GM18907 (cell line): ENCODE results near the gene SLC13A2.
"Not testable (repeated sequence)": the region's sequence is repeated elsewhere in the genome, so short reads cannot be mapped to it uniquely, and the experiment has no call there.

ENCODE experiments used
- ATAC-seq: cut with Tn5 transposase; IDR thresholded peaks from one replicate; pipeline ENCODE4 v1.9.1; 2021; ENCODE audit warnings: mild to moderate bottlenecking, moderate library complexity; ENCODE audit not compliant: unreplicated experiment

Gene SLC13A2

GRCh38 chr17:28473542-28473941 is at the start of gene SLC13A2:
TSS of gene SLC13A2 (plus strand) at chr17:28473644. CDS start at chr17:28473713, 69 bp downstream.
- ATAC-seq = no peak

- no peak for ATAC-seq
Measured at GRCh38 chr17:28425206-28425605, 48.2 kb upstream of the SLC13A2 start.

- ATAC-seq = no peak
Measured at GRCh38 chr17:28426081-28426519, 47.3 kb upstream of the SLC13A2 start.

- no peak for ATAC-seq
Measured at GRCh38 chr17:28427371-28427770, 46.1 kb upstream of the SLC13A2 start.

- ATAC-seq = not testable (repeated sequence)
Measured at GRCh38 chr17:28427982-28428381, 45.5 kb upstream of the SLC13A2 start.

- ATAC-seq = no peak
Measured at GRCh38 chr17:28433721-28434120, 39.7 kb upstream of the SLC13A2 start.

GRCh38 chr17:28434326-28434725 is 39.1 kb upstream of the SLC13A2 start:
- not testable (repeated sequence) for ATAC-seq

- ATAC-seq = no peak
Measured at GRCh38 chr17:28443901-28444638, 29.4 kb upstream of the SLC13A2 start.

- ATAC-seq = no peak
Measured at GRCh38 chr17:28446716-28447395, 26.6 kb upstream of the SLC13A2 start.

GRCh38 chr17:28447396-28447760 is 26.1 kb upstream of the SLC13A2 start:
- ATAC-seq = no peak

GRCh38 chr17:28449859-28450258 is 23.6 kb upstream of the SLC13A2 start:
- ATAC-seq = no peak

- no peak for ATAC-seq
Measured at GRCh38 chr17:28457890-28458289, 15.6 kb upstream of the SLC13A2 start.

- ATAC-seq = not testable (repeated sequence)
Measured at GRCh38 chr17:28458881-28459280, 14.6 kb upstream of the SLC13A2 start.

- ATAC-seq = no peak
Measured at GRCh38 chr17:28460901-28461300, 12.5 kb upstream of the SLC13A2 start.

GRCh38 chr17:28466001-28466400 is 7.4 kb upstream of the SLC13A2 start:
- no peak for ATAC-seq

- no peak for ATAC-seq
Measured at GRCh38 chr17:28466521-28467048, 6.9 kb upstream of the SLC13A2 start.

GRCh38 chr17:28467456-28468025 is 5.9 kb upstream of the SLC13A2 start:
- ATAC-seq = no peak

GRCh38 chr17:28468033-28468735 is 5.3 kb upstream of the SLC13A2 start:
- not testable (repeated sequence) for ATAC-seq

- peak; percentile 71 for ATAC-seq
Measured at GRCh38 chr17:28468781-28469180, 4.7 kb upstream of the SLC13A2 start.

GRCh38 chr17:28469376-28469775 is 4.1 kb upstream of the SLC13A2 start:
- no peak for ATAC-seq

- no peak for ATAC-seq
Measured at GRCh38 chr17:28470266-28470913, 3.1 kb upstream of the SLC13A2 start.
